ENCODE results near the gene C3orf20. TPM values are rescaled to one million over a fixed set of nuclear protein-coding genes. Genes with fewer than 3 reads are reported as not detected.
"Not testable (repeated sequence)": the region's sequence is repeated elsewhere in the genome, so short reads cannot be mapped to it uniquely, and the experiment has no call there.

The C3orf20 gene
- total RNA-seq, 1 donor from 2014 or later = 0.24 TPM

- ATAC-seq = no peak
Observed at GRCh38 chr3:14701676-14702075, 26.7 kb downstream of the C3orf20 start.

GRCh38 chr3:14703128-14703750 is 28.3 kb downstream of the C3orf20 start:
- ATAC-seq = no peak

DNA sequence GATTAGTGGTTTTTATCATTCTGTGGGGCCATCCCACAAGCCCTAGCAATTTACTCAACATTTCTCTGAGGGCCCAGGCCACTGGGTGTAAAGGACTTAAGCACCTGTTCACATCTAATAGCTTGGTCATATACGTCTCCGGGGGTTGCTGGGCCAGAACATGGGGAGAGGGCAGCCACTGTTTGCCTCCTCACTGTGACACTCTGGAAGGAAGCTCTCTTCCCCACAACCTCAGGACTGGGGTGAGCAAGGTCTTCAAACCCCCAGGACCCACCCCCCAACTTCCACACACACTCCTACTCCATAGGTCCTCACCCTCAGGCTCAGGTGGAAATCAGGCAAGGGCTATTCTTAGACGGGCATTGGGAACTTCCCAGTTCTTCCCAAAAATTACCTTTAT is 28.9 kb downstream of the C3orf20 start:
- ATAC-seq = no peak

DNA sequence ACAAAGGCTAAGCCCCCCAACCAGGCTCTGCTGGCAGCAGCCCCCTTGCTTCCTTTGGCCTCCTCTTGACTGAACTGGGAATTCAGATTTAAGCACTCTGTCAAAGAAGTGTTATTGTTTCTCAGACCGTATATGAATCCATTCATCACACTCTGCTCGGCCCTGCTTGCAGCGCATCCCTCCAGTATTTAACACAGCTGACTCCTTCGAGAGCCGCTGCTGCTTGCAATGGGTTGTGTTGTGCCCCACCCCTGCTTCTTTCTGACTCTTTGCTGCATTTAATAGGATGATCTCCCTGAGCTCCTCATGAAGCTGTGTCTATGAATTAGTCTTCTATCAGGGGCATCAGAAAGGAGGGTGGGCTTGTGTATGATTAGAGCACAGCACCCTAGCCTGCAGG is 31.2 kb downstream of the C3orf20 start:
- no peak for ATAC-seq

- ATAC-seq = no peak
Observed at GRCh38 chr3:14716591-14716990, 41.6 kb downstream of the C3orf20 start.

- ATAC-seq = no peak
Observed at GRCh38 chr3:14717307-14717706, 42.4 kb downstream of the C3orf20 start.

DNA sequence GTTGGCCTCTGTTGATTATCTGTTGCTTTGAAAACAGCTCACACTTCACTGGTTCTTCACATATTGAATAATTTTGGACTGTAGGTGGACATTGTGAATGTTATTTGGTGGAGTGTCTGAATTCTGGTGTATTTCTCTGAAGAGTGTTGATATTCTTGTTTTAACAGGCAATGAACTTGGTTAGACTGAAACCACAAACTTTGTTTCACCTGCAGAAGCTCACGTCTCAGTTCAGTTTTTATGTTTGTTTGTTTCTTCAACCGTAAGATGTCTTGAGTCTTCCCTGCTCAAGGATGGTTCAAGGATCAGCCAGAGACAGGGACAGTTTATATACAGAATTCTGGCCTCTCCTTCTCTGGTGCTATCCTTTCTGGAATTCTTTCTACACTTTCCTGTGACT is 43.6 kb downstream of the C3orf20 start:
- ATAC-seq = no peak

- ATAC-seq = no peak
Observed at GRCh38 chr3:14719006-14719405, 44.1 kb downstream of the C3orf20 start.

DNA sequence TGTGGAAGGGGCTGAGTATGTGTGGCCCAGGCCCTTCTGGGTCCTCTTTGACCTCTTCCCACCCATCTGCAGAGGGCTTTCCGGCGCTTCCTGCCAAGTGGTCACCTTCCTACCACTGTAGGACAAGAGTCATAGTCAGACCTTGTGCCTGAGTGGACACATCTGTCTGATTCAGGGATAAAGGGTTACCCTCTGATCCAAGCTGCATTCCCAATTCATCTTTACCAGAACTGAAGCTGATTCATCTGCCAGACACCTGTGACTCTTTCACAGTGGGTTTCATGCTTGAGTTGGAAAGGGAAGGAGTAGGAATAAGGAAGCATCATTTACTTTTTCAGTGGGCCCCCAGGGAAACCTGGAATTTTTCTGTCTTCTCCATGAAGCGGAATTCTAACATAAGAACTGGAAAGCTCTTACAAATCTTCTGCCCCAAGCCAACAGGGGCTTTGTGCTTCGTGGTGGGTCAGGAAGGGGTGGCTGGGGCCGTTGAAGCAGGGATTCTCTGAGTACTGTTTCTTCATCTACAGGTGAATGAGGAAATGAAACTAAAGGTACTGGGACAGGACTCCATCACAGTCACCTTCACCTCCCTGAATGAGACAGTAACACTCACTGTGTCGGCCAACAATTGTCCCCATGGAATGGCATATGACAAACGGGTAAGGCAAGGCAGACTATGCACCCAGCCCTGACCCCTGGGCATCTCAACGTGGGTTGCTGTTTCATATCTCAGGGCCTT is 46.4 kb downstream of the C3orf20 start:
- ATAC-seq = no peak

- ATAC-seq = no peak
Observed at GRCh38 chr3:14725013-14725412, 50.1 kb downstream of the C3orf20 start.

- ATAC-seq = peak; percentile 28
Observed at GRCh38 chr3:14725564-14726440, 50.9 kb downstream of the C3orf20 start.

DNA sequence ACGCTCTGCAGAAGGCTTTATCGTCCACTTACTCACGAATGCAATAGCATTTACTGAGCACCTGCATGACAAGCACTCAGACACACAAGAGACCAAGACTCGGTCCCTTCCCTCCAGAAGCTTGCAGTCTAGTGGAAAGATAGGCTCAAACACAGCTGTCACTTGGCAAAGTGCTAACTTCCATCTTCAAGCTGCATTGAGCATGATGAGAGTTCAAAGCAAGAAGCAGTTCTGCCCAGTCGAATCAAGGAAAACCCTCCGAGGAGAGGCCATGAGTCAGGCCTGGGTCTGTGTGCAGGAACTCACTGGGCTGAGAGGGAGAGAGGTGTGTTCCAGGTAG is 51.5 kb downstream of the C3orf20 start:
- no peak for ATAC-seq

GRCh38 chr3:14728113-14728512 is 53.2 kb downstream of the C3orf20 start:
- ATAC-seq = no peak

DNA sequence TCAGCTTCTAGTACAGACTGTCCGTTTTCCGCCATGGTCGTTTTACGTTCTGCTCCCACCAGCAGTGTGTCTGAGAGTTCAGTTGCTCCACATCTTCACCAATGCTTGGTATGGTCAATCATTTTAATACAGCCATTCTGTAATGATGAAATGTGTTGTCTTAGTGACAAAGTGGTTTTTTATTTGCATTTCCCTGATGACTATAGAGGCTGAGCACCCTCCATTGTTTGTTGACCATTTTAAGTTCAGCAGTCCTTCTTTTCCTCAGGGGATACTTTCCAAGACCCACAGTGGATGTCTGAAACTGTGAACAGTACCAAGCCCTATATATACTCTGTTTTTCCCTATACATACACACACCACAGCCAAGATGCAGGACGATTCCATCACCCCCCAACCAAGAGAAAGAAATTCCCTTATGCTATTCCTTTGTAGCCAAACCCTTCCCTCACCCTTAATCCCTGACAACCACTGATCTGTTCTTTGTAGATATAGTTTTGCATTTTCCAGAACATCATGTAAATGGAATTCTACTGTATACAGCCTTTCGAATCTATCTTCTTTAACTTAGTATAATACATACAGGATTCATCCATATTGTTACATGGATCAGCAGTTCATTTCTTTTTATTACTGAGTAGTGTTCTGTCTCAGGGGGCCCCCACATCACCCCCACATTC is 55.9 kb downstream of the C3orf20 start:
- no peak for ATAC-seq

GRCh38 chr3:14740983-14741382 is 66.0 kb downstream of the C3orf20 start:
- no peak for ATAC-seq

DNA sequence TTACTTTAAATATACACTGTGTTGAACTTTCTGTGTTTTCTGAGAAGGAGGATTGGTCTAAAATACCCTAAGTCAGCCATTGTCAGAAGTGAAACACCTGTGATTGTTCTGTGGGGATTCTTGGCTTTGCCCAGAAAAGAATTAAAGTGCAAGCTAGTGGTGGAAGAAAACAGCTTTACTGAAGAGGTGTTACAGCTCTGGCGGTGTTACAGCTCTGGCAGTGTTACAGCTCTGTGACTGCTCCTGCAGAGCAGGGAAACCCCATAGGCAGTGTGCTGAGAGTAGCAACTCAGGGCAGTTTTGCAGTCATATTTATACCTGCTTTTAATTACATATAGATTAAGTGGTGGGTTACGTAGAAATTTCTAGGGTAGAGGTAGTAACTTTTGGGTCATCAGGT is 66.6 kb downstream of the C3orf20 start:
- ATAC-seq = no peak

- no peak for ATAC-seq
Observed at GRCh38 chr3:14744556-14744955, 69.6 kb downstream of the C3orf20 start.

GRCh38 chr3:14750650-14751049 is 75.7 kb downstream of the C3orf20 start:
- no peak for ATAC-seq

GRCh38 chr3:14752979-14753378 is 78.0 kb downstream of the C3orf20 start:
- ATAC-seq = not testable (repeated sequence)

DNA sequence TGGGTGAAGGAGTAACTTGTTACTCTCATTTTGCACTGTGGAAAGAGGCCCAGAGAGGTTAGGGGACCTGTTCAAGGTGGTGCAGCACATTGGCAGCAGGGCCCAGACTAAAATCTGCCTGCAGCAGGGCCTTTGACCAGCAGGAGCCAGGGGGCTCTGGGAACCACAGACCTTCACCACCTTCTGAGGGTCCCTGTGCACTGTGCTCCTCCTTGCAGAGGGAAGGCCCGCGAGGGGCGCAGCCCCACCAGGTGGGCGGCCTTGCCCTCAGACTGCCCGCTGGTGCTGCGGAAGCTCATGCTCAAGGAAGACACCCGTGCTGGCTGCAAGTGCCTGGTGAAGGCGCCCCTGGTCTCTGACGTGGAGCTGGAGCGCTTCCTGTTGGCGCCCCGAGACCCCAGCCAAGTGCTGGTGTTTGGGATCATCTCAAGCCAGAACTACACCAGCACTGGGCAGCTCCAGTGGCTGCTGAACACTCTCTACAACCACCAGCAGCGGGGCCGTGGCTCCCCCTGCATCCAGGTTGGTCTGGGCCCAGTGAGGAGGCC is 82.3 kb downstream of the C3orf20 start:
- no peak for ATAC-seq

DNA sequence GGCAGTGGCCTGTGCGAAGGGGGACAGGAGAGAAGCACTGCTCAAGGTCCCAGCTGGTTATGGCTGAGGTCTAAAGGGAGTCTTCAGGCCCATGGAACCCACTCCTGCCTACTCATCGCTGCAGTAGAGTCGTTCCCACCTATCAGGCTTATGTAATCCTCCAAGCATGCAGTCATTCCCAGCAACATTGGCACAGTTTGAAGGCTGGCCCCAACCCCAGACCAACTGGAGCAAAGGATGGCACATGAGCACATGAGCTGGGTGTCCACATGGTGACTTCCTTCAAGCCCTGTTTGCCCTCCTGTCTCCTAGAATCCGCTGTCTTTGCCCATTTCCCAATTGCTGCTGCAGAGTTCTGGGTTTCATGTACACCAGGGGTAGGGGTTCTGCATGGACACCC is 83.4 kb downstream of the C3orf20 start:
- no peak for ATAC-seq

GRCh38 chr3:14758959-14759358 is 84.0 kb downstream of the C3orf20 start:
- no peak for ATAC-seq

DNA sequence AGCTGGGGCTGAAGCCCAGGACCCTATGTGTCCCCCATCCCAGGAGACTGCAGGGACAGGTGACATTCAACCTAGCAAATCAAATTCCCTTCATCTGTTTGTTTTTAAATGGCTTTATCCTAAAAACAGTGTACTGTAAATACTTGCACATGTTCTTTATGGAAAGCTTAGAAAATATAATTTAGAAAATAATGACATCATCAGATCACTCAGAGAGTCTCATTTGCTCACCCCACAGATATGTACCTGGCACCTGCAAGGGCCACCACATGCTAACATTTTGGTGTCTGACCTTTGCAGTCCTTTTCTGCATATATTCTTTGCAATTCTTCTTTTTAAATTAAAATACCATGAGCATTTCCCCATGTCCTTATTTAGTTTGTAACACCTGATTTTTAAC is 85.2 kb downstream of the C3orf20 start:
- ATAC-seq = no peak

All from esophagus mucosa (tissue), 1 donor.